Immature natural killer cell (primary cell): Measurements from ENCODE around the gene EXD2. TPM values are rescaled to one million over a fixed set of nuclear protein-coding genes. Genes with fewer than 3 reads are reported as not detected.

Experiments used
- DNase-seq, 3 donors: peaks; one replicate each; pipeline ENCODE4 v3.0.0; 2022; ENCODE audit warnings: mixed read lengths in 1 of 3
- H3K27ac Mint-ChIP-seq, 6 donors: one replicate each; pipeline ENCODE4 v1.8.0; 2020; ENCODE audit warnings: mixed read lengths in 6 of 6, mild to moderate bottlenecking in 5 of 6, inconsistent platforms in 4 of 6, moderate library complexity in 3 of 6
- H3K27me3 Mint-ChIP-seq, 3 donors: one replicate each; pipeline ENCODE4 v1.8.0; 2020 to 2021; ENCODE audit warnings: low read depth in 3 of 3, mild to moderate bottlenecking in 3 of 3, mixed read lengths in 3 of 3, moderate library complexity in 3 of 3, inconsistent platforms in 1 of 3
- H3K36me3 Mint-ChIP-seq, 3 donors: one replicate each; pipeline ENCODE4 v1.8.0; 2020; ENCODE audit warnings: mixed read lengths in 3 of 3, inconsistent platforms in 2 of 3, mild to moderate bottlenecking in 2 of 3
- H3K4me1 Mint-ChIP-seq, 2 donors: one replicate each; pipeline ENCODE4 v1.8.0; 2020; ENCODE audit warnings: inconsistent platforms in 2 of 2, mild to moderate bottlenecking in 2 of 2, mixed read lengths in 2 of 2, moderate library complexity in 1 of 2
- H3K4me3 Mint-ChIP-seq, 5 donors: one replicate each; pipeline ENCODE4 v1.8.0; 2020; ENCODE audit warnings: mild to moderate bottlenecking in 5 of 5, mixed read lengths in 5 of 5, inconsistent platforms in 3 of 5, moderate library complexity in 3 of 5
- H3K9me3 Mint-ChIP-seq, 6 donors: one replicate each; pipeline ENCODE4 v1.8.0; 2020; ENCODE audit warnings: mild to moderate bottlenecking in 6 of 6, mixed read lengths in 6 of 6, inconsistent platforms in 4 of 6, moderate library complexity in 3 of 6
- polyA plus RNA-seq, 3 donors: library from polyadenylated mRNA; unstranded; fragments of 300-500 nt; fragmentation: Illumina TruSeq; gene quantifications; one replicate each; pipeline ENCODE4 v1.2.3, GENCODE V29; 2021

The EXD2 gene
- 1 to 10 TPM; 2.2 to 4.8 (median 3.5) TPM for polyA plus RNA-seq

GRCh38 chr14:69191340-69192111 is at the start of gene EXD2:
TSS of gene EXD2 (plus strand) at chr14:69191498. CDS start at chr14:69209471, 17,973 bp downstream.
- peak within 1 kb of the TSS; percentile 89 to 95 (median 92) for H3K4me3 Mint-ChIP-seq
- no peaks in the 10 kb centered on the region for H3K36me3 Mint-ChIP-seq
- H3K4me1 Mint-ChIP-seq, result peaks cover 15 to 22% of the 10 kb centered on the region in 2 donors
- no peaks in the 10 kb centered on the region for H3K9me3 Mint-ChIP-seq
- H3K27me3 Mint-ChIP-seq, result peaks cover 0 to 3% (median 2%) of the 10 kb centered on the region in 3 donors
- DNase-seq, result peak; percentile 45 to 53 (median 48)
- peak within 1 kb of the TSS; percentile 20 to 88 (median 77) for H3K27ac Mint-ChIP-seq

GRCh38 chr14:69141550-69141949 is 49.7 kb upstream of the EXD2 start:
- DNase-seq, result no peak
- Mint-ChIP-seq H3K4me1 (peaks cover 62 to 85% of the 10 kb centered on the region in 2 donors), H3K27me3 (peaks cover 0 to 2% (median 0%) of the 10 kb centered on the region in 3 donors), H3K36me3 (peaks cover 0 to 4% (median 0%) of the 10 kb centered on the region in 3 donors), H3K9me3 (no peaks in the 10 kb centered on the region), H3K4me3 (no peak overlapping the region), H3K27ac (peak overlapping the region in 2 of 6 donors; percentile 1 to 60)

- Mint-ChIP-seq H3K4me1 (peaks cover 63 to 89% of the 10 kb centered on the region in 2 donors), H3K4me3 (peak overlapping the region in 1 of 5 donors; percentile 10), H3K27ac (peak overlapping the region in 1 of 6 donors; percentile 11), H3K9me3 (no peaks in the 10 kb centered on the region), H3K36me3 (peaks cover 0 to 4% (median 0%) of the 10 kb centered on the region in 3 donors), H3K27me3 (peaks cover 0 to 2% (median 0%) of the 10 kb centered on the region in 3 donors)
- no peak for DNase-seq
Observed at GRCh38 chr14:69142101-69142500, 49.2 kb upstream of the EXD2 start.

- H3K9me3 Mint-ChIP-seq, result no peaks in the 10 kb centered on the region
- H3K4me1 Mint-ChIP-seq, result peaks cover 61 to 71% of the 10 kb centered on the region in 2 donors
- DNase-seq, result no peak
- H3K4me3 Mint-ChIP-seq, result peak overlapping the region; percentile 86 to 94 (median 91)
- peak overlapping the region; percentile 84 to 94 (median 92) for H3K27ac Mint-ChIP-seq
- H3K27me3 Mint-ChIP-seq, result peaks cover 0 to 14% (median 6%) of the 10 kb centered on the region in 3 donors
- peaks cover 0 to 5% (median 3%) of the 10 kb centered on the region in 3 donors for H3K36me3 Mint-ChIP-seq
Observed at GRCh38 chr14:69149461-69150244, 41.6 kb upstream of the EXD2 start.

- Mint-ChIP-seq H3K36me3 (peaks cover 0 to 5% (median 3%) of the 10 kb centered on the region in 3 donors), H3K27ac (peak overlapping the region; percentile 84 to 96 (median 93)), H3K4me1 (peaks cover 48 to 54% of the 10 kb centered on the region in 2 donors), H3K9me3 (no peaks in the 10 kb centered on the region), H3K4me3 (peak overlapping the region; percentile 88 to 94 (median 92)), H3K27me3 (peaks cover 0 to 15% (median 6%) of the 10 kb centered on the region in 3 donors)
- DNase-seq, result peak; percentile 78 to 79 (median 79)
Observed at GRCh38 chr14:69151458-69152180, 39.7 kb upstream of the EXD2 start.

GRCh38 chr14:69152181-69152901 is 39.0 kb upstream of the EXD2 start:
- peak overlapping the region; percentile 84 to 96 (median 93) for H3K27ac Mint-ChIP-seq
- H3K9me3 Mint-ChIP-seq, result no peaks in the 10 kb centered on the region
- peaks cover 0 to 15% (median 6%) of the 10 kb centered on the region in 3 donors for H3K27me3 Mint-ChIP-seq
- H3K4me3 Mint-ChIP-seq, result peak overlapping the region; percentile 88 to 94 (median 92)
- H3K4me1 Mint-ChIP-seq, result peaks cover 43 to 47% of the 10 kb centered on the region in 2 donors
- H3K36me3 Mint-ChIP-seq, result peaks cover 0 to 5% (median 3%) of the 10 kb centered on the region in 3 donors
- DNase-seq, result peak in 2 of 3 donors; percentile 66 to 71

- peak within 1 kb of the TSS; percentile 87 to 99 (median 96) for H3K27ac Mint-ChIP-seq
- H3K9me3 Mint-ChIP-seq, result no peaks in the 10 kb centered on the region
- peaks cover 38 to 42% of the 10 kb centered on the region in 2 donors for H3K4me1 Mint-ChIP-seq
- peaks cover 0 to 15% (median 6%) of the 10 kb centered on the region in 3 donors for H3K27me3 Mint-ChIP-seq
- DNase-seq, result no peak
- peaks cover 0 to 3% (median 3%) of the 10 kb centered on the region in 3 donors for H3K36me3 Mint-ChIP-seq
- H3K4me3 Mint-ChIP-seq, result peak within 1 kb of the TSS; percentile 88 to 97 (median 95)
Observed at GRCh38 chr14:69152902-69153151, 38.5 kb upstream of the EXD2 start, which contains the start of gene DCAF5. TSS of gene DCAF5 (minus strand) at chr14:69153119. CDS start at chr14:69152978, 141 bp downstream.

GRCh38 chr14:69153152-69153872 is 38.0 kb upstream of the EXD2 start:
- Mint-ChIP-seq H3K27ac (peak overlapping the region; percentile 87 to 99 (median 95)), H3K9me3 (no peaks in the 10 kb centered on the region), H3K36me3 (peaks cover 0 to 3% (median 0%) of the 10 kb centered on the region in 3 donors), H3K27me3 (peaks cover 0 to 15% (median 6%) of the 10 kb centered on the region in 3 donors), H3K4me1 (peaks cover 35 to 38% of the 10 kb centered on the region in 2 donors), H3K4me3 (peak overlapping the region; percentile 88 to 97 (median 95))
- DNase-seq, result peak; percentile 93 to 95 (median 95)

- peak in 1 of 3 donors; percentile 13 for DNase-seq
- H3K4me1 Mint-ChIP-seq, result peaks cover 31 to 32% of the 10 kb centered on the region in 2 donors
- no peaks in the 10 kb centered on the region for H3K9me3 Mint-ChIP-seq
- H3K27me3 Mint-ChIP-seq, result peaks cover 0 to 15% (median 6%) of the 10 kb centered on the region in 3 donors
- peak overlapping the region; percentile 88 to 97 (median 95) for H3K4me3 Mint-ChIP-seq
- H3K27ac Mint-ChIP-seq, result peak overlapping the region; percentile 87 to 99 (median 95)
- peaks cover 0 to 3% (median 0%) of the 10 kb centered on the region in 3 donors for H3K36me3 Mint-ChIP-seq
Observed at GRCh38 chr14:69153873-69154270, 37.4 kb upstream of the EXD2 start.

- peak overlapping the region in 3 of 5 donors; percentile 8 to 30 (median 17) for H3K4me3 Mint-ChIP-seq
- H3K9me3 Mint-ChIP-seq, result no peaks in the 10 kb centered on the region
- H3K4me1 Mint-ChIP-seq, result peaks cover 22 to 23% of the 10 kb centered on the region in 2 donors
- H3K27ac Mint-ChIP-seq, result no peak overlapping the region
- H3K36me3 Mint-ChIP-seq, result peaks cover 0 to 3% (median 0%) of the 10 kb centered on the region in 3 donors
- no peak for DNase-seq
- peaks cover 0 to 15% (median 6%) of the 10 kb centered on the region in 3 donors for H3K27me3 Mint-ChIP-seq
Observed at GRCh38 chr14:69154779-69155178, 36.5 kb upstream of the EXD2 start.

GRCh38 chr14:69156224-69156623 is 35.1 kb upstream of the EXD2 start:
- Mint-ChIP-seq H3K36me3 (peaks cover 0 to 5% (median 0%) of the 10 kb centered on the region in 3 donors), H3K4me1 (peaks cover 8% of the 10 kb centered on the region in 2 donors), H3K27me3 (peaks cover 0 to 16% (median 13%) of the 10 kb centered on the region in 3 donors), H3K27ac (no peak overlapping the region), H3K4me3 (no peak overlapping the region), H3K9me3 (peaks cover 0 to 5% (median 1%) of the 10 kb centered on the region in 6 donors)
- DNase-seq, result no peak

- H3K4me1 Mint-ChIP-seq, result no peaks in the 10 kb centered on the region
- no peak overlapping the region for H3K4me3 Mint-ChIP-seq
- no peak overlapping the region for H3K27ac Mint-ChIP-seq
- peaks cover 5 to 31% (median 18%) of the 10 kb centered on the region in 6 donors for H3K9me3 Mint-ChIP-seq
- H3K36me3 Mint-ChIP-seq, result peaks cover 5 to 22% (median 10%) of the 10 kb centered on the region in 3 donors
- H3K27me3 Mint-ChIP-seq, result peaks cover 1 to 25% (median 8%) of the 10 kb centered on the region in 3 donors
- DNase-seq, result no peak
Observed at GRCh38 chr14:69161590-69161989, 29.7 kb upstream of the EXD2 start.
